HFF-Myc (cell line): ENCODE measurements around the gene PTPRN2.

Source experiments
- DNase-seq: peaks from one replicate; pipeline ENCODE4 v3.0.0-alpha.2; 2011; ENCODE audit warnings: low read depth; ENCODE audit errors: extremely low read depth
- H3K4me3 ChIP-seq: replicated peaks from 2 replicates; pipeline ENCODE4 v1.5.1; 2011; ENCODE audit warnings: low read depth, mild to moderate bottlenecking, control low read depth, low read length
- CTCF ChIP-seq: IDR thresholded peaks from 2 replicates; pipeline ENCODE4 v1.5.1; 2012; ENCODE audit warnings: mild to moderate bottlenecking, low read depth, low read length, control low read depth; ENCODE audit errors: missing control alignments

The PTPRN2 gene

GRCh38 chr7:157569967-157570366, 1017.7 kb downstream of the PTPRN2 start:
- TF ChIP-seq CTCF = no peak
- DNase-seq = no peak

GRCh38 chr7:157568770-157569584, 1018.6 kb downstream of the PTPRN2 start:
- no peak for DNase-seq
- peak overlapping the region; percentile 31 for H3K4me3 ChIP-seq
- TF ChIP-seq CTCF = no peak

More at GRCh38 chr7:157569967-157570366, 1017.7 kb downstream of the PTPRN2 start:
- H3K4me3 ChIP-seq = no peak overlapping the region

- no peak for DNase-seq
- no peak for TF ChIP-seq CTCF
- peak overlapping the region; percentile 31 for H3K4me3 ChIP-seq
Observed at GRCh38 chr7:157568106-157568769, 1019.4 kb downstream of the PTPRN2 start.

- no peak overlapping the region for H3K4me3 ChIP-seq
Observed at GRCh38 chr7:157567666-157568065, 1020.0 kb downstream of the PTPRN2 start.

GRCh38 chr7:157566631-157567006, 1021.0 kb downstream of the PTPRN2 start:
- TF ChIP-seq CTCF = no peak
- no peak overlapping the region for H3K4me3 ChIP-seq
- DNase-seq = no peak

More at GRCh38 chr7:157567666-157568065, 1020.0 kb downstream of the PTPRN2 start:
- DNase-seq = no peak
- TF ChIP-seq CTCF = no peak

- no peak overlapping the region for H3K4me3 ChIP-seq
- TF ChIP-seq CTCF = no peak
- DNase-seq = no peak
Observed at GRCh38 chr7:157565981-157566630, 1021.5 kb downstream of the PTPRN2 start.
